Measurements from ENCODE around the gene ADAMTS18.

Gene ADAMTS18

DNA sequence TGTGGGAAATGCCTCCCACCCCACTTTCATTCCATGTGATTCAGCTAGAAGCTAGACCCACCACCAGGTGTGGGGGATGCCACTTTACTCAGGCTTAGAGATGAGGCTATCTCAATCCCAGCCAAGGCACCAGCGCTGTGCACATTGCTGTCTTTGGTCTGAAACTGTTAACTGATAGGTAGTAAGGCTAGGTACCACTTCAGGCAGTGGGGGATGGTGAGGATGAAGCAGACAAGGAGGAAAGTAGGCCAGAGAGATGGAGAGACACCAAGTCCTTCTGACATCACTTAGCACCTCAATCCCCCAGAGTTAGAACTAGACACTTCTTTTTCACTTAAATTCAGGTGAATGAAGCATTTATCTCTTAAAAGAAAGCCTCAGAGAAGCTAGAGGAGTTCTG lies 35.8 kb downstream of the ADAMTS18 start:
- Histone ChIP-seq H3K4me3 (replicated peaks; ENCODE audit: insufficient read depth, low read length) (no peak overlapping the region), H3K27ac (replicated peaks) (no peak overlapping the region), H3K27me3 (ENCODE audit: insufficient read depth, poor library complexity, severe bottlenecking) (no peaks in the 10 kb centered on the region)
- TF ChIP-seq SPI1 (IDR thresholded peaks at IDR 0.05; ENCODE audit: borderline replicate concordance, low read depth) (no peak), POLR2AphosphoS5 (IDR thresholded peaks at IDR 0.05; ENCODE audit: low read depth) (no peak), GABPA (IDR thresholded peaks at IDR 0.05; ENCODE audit: low read depth) (no peak)
- TF ChIP-seq, protein P1, sequence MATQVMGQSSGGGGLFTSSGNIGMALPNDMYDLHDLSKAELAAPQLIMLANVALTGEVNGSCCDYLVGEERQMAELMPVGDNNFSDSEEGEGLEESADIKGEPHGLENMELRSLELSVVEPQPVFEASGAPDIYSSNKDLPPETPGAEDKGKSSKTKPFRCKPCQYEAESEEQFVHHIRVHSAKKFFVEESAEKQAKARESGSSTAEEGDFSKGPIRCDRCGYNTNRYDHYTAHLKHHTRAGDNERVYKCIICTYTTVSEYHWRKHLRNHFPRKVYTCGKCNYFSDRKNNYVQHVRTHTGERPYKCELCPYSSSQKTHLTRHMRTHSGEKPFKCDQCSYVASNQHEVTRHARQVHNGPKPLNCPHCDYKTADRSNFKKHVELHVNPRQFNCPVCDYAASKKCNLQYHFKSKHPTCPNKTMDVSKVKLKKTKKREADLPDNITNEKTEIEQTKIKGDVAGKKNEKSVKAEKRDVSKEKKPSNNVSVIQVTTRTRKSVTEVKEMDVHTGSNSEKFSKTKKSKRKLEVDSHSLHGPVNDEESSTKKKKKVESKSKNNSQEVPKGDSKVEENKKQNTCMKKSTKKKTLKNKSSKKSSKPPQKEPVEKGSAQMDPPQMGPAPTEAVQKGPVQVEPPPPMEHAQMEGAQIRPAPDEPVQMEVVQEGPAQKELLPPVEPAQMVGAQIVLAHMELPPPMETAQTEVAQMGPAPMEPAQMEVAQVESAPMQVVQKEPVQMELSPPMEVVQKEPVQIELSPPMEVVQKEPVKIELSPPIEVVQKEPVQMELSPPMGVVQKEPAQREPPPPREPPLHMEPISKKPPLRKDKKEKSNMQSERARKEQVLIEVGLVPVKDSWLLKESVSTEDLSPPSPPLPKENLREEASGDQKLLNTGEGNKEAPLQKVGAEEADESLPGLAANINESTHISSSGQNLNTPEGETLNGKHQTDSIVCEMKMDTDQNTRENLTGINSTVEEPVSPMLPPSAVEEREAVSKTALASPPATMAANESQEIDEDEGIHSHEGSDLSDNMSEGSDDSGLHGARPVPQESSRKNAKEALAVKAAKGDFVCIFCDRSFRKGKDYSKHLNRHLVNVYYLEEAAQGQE (IDR thresholded peaks at IDR 0.05; ENCODE audit: insufficient replicate concordance, low read depth), result no peak
- TF ChIP-seq, protein P2, sequence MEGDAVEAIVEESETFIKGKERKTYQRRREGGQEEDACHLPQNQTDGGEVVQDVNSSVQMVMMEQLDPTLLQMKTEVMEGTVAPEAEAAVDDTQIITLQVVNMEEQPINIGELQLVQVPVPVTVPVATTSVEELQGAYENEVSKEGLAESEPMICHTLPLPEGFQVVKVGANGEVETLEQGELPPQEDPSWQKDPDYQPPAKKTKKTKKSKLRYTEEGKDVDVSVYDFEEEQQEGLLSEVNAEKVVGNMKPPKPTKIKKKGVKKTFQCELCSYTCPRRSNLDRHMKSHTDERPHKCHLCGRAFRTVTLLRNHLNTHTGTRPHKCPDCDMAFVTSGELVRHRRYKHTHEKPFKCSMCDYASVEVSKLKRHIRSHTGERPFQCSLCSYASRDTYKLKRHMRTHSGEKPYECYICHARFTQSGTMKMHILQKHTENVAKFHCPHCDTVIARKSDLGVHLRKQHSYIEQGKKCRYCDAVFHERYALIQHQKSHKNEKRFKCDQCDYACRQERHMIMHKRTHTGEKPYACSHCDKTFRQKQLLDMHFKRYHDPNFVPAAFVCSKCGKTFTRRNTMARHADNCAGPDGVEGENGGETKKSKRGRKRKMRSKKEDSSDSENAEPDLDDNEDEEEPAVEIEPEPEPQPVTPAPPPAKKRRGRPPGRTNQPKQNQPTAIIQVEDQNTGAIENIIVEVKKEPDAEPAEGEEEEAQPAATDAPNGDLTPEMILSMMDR (IDR thresholded peaks at IDR 0.05; ENCODE audit: insufficient read depth, low read length), result no peak
- no peak for DNase-seq (ENCODE audit: low read depth in 1 of 2, low spot score in 1 of 2)

DNA sequence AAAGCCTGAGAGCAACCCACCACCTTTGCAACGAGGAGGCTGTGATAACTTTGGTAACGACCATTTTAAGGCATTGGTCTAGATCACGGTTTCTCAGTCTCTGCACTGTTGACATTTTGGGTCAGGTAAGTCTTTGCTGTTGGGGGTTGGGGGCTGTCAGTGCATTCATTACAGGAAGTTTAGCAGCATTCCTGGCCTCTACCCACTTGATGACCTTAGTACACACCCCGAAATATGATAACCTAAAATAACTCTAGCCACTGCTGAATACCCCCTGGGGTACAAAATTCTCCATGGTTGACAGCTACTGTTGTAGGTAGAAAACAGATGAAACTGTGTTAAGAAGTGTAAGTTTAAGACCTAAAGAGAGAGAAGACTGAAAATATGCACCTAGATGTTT lies 36.3 kb downstream of the ADAMTS18 start:
- Histone ChIP-seq H3K4me3 (replicated peaks; ENCODE audit: insufficient read depth, low read length) (no peak overlapping the region), H3K27ac (replicated peaks) (no peak overlapping the region), H3K27me3 (ENCODE audit: insufficient read depth, poor library complexity, severe bottlenecking) (no peaks in the 10 kb centered on the region)
- no peak for DNase-seq (ENCODE audit: low read depth in 1 of 2, low spot score in 1 of 2)
- TF ChIP-seq, protein P2 (IDR thresholded peaks at IDR 0.05; ENCODE audit: insufficient read depth, low read length), result no peak
- TF ChIP-seq, protein P1 (IDR thresholded peaks at IDR 0.05; ENCODE audit: insufficient replicate concordance, low read depth), result no peak
- TF ChIP-seq SPI1 (IDR thresholded peaks at IDR 0.05; ENCODE audit: borderline replicate concordance, low read depth) (no peak), POLR2AphosphoS5 (IDR thresholded peaks at IDR 0.05; ENCODE audit: low read depth) (no peak), GABPA (IDR thresholded peaks at IDR 0.05; ENCODE audit: low read depth) (no peak)

DNA sequence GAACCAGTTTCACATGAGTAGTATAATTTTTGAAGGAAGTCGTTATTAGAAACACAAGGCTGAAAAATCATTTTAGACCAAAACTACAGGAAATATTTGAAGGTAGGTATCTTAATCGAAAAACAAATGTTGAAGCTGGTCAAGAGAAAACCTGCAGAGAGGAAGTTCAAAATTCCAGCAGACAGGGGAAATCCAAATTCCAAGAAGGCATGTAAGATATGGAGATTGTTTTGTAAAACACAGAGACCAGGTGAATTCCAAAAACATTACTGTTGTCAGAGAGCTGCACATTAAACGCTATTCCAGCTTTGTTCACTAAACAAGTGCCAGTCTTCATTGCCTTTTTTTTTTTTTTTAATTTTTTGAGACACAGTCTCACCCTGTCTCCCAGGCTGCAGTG lies 38.4 kb downstream of the ADAMTS18 start:
- DNase-seq (ENCODE audit: low read depth in 1 of 2, low spot score in 1 of 2), result no peak
- Histone ChIP-seq H3K4me3 (replicated peaks; ENCODE audit: insufficient read depth, low read length) (no peak overlapping the region), H3K27ac (replicated peaks) (no peak overlapping the region), H3K27me3 (ENCODE audit: insufficient read depth, poor library complexity, severe bottlenecking) (no peaks in the 10 kb centered on the region)
- no peak for TF ChIP-seq GABPA (IDR thresholded peaks at IDR 0.05; ENCODE audit: low read depth)
- TF ChIP-seq, protein P1 (IDR thresholded peaks at IDR 0.05; ENCODE audit: insufficient replicate concordance, low read depth), result no peak
- no peak for TF ChIP-seq SPI1 (IDR thresholded peaks at IDR 0.05; ENCODE audit: borderline replicate concordance, low read depth)
- TF ChIP-seq, protein P2 (IDR thresholded peaks at IDR 0.05; ENCODE audit: insufficient read depth, low read length), result no peak
- TF ChIP-seq POLR2AphosphoS5 (IDR thresholded peaks at IDR 0.05; ENCODE audit: low read depth), result no peak
